ENCODE results near the gene BCL2. TPM values are rescaled to one million over a fixed set of nuclear protein-coding genes. Genes with fewer than 3 reads are reported as not detected.

Gene BCL2
- total RNA-seq, 1 donor from 2014 or later, result 20.5 TPM

DNA sequence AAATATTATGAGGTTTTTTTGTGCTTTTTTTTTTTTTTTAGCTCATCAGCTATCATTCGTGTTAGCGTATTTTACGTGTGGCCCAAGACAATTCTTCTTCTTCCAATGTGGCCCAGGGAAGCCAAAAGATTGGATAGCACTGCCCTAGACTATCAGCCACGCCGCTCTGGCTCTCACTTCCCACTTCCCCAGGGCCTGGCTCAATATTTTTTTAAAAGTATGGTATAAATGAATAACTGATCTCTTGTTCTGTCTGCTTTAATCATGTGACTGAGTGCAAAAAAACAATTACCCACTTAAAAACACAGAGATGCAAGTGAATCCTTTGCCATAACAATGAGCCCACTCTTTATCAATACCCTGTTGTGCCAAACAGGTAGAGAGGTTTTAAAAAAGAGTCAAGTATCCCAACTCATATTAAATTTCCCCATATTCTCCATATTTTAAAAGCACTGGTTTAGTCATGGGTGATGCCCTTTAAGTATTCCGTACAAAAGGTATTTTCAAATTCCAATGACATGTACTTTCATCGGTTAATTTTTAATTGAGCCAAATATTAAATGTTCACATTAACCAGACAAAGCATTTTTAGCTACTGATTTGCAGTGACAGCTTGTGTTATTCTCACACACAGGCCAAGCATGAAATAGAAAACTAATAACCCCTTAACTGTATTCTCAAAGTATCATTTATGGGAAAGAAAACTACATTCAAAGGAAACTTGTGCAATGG, 12.6 kb downstream of the BCL2 start:
- Histone ChIP-seq H3K4me1 (peaks cover 0 to 10% of the 10 kb centered on the region in 2 donors), H3K27ac (no peak overlapping the region)
- no peak for DNase-seq (ENCODE audit: low spot score in 2 of 2)

DNA sequence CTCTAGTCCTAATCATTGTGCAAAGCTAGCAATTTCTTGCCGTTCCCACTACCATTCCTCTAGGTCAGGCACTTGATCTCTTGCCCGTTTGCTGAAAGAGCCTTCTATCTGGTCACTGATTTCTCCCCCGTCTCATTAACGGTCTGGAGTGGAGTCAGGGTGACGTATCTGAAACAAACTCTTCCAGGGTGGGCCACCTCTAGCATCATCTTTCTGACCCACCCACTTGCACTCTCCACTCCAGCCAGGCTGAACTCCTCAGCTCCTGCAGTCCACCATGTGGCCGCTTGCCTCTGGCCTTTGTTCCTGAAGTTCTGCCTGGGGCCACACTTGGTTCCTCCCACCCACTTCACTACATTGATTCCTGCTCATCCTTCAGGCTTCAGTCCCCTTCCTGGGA, 13.3 kb downstream of the BCL2 start:
- H3K36me3 ChIP-seq, result no peaks in the 10 kb centered on the region
- DNase-seq (ENCODE audit: low spot score in 2 of 2), result no peak
- no peaks in the 10 kb centered on the region for H3K9me3 ChIP-seq
- H3K27ac ChIP-seq, result no peak overlapping the region
- peaks cover 0 to 11% of the 10 kb centered on the region in 2 donors for H3K4me1 ChIP-seq
- no peak overlapping the region for H3K4me3 ChIP-seq
- TF ChIP-seq, protein P1, sequence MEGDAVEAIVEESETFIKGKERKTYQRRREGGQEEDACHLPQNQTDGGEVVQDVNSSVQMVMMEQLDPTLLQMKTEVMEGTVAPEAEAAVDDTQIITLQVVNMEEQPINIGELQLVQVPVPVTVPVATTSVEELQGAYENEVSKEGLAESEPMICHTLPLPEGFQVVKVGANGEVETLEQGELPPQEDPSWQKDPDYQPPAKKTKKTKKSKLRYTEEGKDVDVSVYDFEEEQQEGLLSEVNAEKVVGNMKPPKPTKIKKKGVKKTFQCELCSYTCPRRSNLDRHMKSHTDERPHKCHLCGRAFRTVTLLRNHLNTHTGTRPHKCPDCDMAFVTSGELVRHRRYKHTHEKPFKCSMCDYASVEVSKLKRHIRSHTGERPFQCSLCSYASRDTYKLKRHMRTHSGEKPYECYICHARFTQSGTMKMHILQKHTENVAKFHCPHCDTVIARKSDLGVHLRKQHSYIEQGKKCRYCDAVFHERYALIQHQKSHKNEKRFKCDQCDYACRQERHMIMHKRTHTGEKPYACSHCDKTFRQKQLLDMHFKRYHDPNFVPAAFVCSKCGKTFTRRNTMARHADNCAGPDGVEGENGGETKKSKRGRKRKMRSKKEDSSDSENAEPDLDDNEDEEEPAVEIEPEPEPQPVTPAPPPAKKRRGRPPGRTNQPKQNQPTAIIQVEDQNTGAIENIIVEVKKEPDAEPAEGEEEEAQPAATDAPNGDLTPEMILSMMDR (IDR thresholded peaks at IDR 0.05), result no peak
- no peaks in the 10 kb centered on the region for H3K27me3 ChIP-seq
- intact Hi-C loops (cut with DNase I), result no loop called here

More for the DNA sequence above, 12.6 kb downstream of the BCL2 start:
- no peaks in the 10 kb centered on the region for H3K9me3 ChIP-seq
- TF ChIP-seq, protein P1 (IDR thresholded peaks at IDR 0.05), result no peak
- H3K4me3 ChIP-seq, result no peak overlapping the region
- H3K36me3 ChIP-seq, result no peaks in the 10 kb centered on the region
- intact Hi-C loops (cut with DNase I), result no loop called here
- H3K27me3 ChIP-seq, result no peaks in the 10 kb centered on the region

DNA sequence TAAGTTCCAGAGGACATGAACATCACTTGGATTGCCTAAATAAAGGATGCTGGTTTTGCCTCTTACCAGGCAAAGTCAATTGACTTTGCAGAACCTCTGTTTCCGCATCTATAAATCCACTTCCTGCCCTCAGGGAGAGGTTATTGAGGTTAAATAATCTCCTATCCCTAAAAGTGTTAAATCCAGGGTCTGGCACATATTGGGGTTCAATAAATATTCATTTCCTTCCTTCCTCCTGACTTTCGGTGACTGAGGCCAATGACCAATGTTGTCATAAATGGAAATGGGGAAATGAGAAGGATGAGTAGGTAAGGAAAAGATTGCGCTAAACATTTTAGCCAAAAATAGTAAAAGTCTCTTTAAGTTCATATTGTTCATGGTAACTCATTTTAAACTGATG, 16.0 kb downstream of the BCL2 start:
- Histone ChIP-seq H3K4me3 (no peak overlapping the region), H3K27me3 (no peaks in the 10 kb centered on the region), H3K4me1 (peaks cover 0 to 11% of the 10 kb centered on the region in 2 donors), H3K27ac (peak overlapping the region in 1 of 2 donors; percentile 45), H3K9me3 (no peaks in the 10 kb centered on the region), H3K36me3 (no peaks in the 10 kb centered on the region)
- intact Hi-C loops (cut with DNase I), result loop anchor here (5.0 kb wide), 1 partner anchor 41 kb away; no protein-coding TSS in a partner anchor
- no peak for DNase-seq (ENCODE audit: low spot score in 2 of 2)
- TF ChIP-seq, protein P1 (IDR thresholded peaks at IDR 0.05), result no peak

DNA sequence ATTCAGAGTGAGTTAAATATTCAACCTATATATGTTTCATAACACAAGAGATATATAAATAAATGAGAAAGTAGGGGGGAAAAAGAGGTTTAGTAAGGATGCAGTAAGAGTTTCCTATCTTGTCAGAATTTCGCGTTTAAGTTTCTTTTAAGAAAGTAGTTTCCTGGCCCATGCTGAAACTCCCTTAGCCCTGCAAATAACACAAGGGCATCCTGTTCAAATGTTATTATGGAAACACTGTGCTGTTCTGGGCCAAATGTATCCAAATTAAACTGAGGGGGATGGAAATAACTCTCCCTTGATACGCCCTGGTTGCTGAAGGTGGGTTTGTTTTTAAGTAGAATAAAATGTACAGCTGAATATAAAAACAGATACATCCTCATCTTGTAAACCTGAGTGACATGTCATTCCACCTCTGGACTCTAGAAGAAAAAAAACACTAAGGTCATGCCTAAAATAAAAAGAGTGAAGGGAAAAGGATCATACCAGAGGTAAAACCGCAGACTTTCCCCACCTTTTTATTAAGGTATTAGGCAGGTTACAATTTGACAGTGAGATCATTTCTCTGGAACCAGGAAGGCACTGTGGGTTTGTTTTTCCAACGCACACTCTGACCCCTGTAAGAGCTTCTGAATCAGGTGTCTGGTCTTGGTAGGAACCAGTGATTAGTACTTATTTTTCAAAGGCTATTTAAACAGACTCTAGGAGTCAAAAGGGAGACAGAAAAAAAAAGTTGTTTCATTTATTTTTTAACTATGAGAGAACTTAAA, 16.7 kb downstream of the BCL2 start:
- no peak for DNase-seq (ENCODE audit: low spot score in 2 of 2)
- peak overlapping the region; percentile 6 to 45 for H3K27ac ChIP-seq
- intact Hi-C loops (cut with DNase I), result loop anchor here (5.0 kb wide), 1 partner anchor 41 kb away; no protein-coding TSS in a partner anchor

DNA sequence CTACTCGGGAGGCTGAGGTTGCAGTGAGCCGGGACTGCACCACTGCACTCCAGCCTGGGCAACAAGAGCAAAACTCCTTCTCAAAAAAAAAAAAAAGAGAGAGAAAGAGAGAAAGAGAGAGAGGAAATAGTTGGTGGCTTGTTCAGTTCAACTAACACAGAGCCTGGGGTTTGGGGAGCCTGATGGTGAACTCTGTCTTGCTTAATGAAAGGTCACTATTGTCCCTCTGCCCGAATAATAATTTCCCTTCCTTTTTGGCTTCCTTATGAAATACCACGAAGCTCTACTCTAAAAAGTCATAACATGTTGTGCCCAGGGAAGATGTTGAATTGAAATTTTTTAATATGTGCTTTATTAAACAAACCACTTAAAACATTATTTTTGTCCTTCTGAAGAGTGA, 17.3 kb downstream of the BCL2 start:
- Histone ChIP-seq H3K27ac (peak overlapping the region; percentile 6 to 40), H3K4me1 (peaks cover 0 to 19% of the 10 kb centered on the region in 2 donors), H3K4me3 (no peak overlapping the region), H3K9me3 (no peaks in the 10 kb centered on the region), H3K27me3 (no peaks in the 10 kb centered on the region), H3K36me3 (no peaks in the 10 kb centered on the region)
- intact Hi-C loops (cut with DNase I), result loop anchor here (5.0 kb wide), 1 partner anchor 40 kb away; no protein-coding TSS in a partner anchor
- no peak for DNase-seq (ENCODE audit: low spot score in 2 of 2)
- TF ChIP-seq, protein P1 (IDR thresholded peaks at IDR 0.05), result no peak

More for the DNA sequence above, 16.7 kb downstream of the BCL2 start:
- Histone ChIP-seq H3K9me3 (no peaks in the 10 kb centered on the region), H3K4me3 (no peak overlapping the region), H3K36me3 (no peaks in the 10 kb centered on the region), H3K27me3 (no peaks in the 10 kb centered on the region), H3K4me1 (peaks cover 0 to 16% of the 10 kb centered on the region in 2 donors)
- TF ChIP-seq, protein P1 (IDR thresholded peaks at IDR 0.05), result no peak

Measured in ascending aorta (tissue), 2 donors.